C4-2B (cell line): ENCODE measurements around the gene ZBTB20.

Experiments
- CTCF ChIP-seq: fragments of 450-650 bp; conservative IDR thresholded peaks from 2 replicates; pipeline ENCODE4 v1.5.1; 2017; ENCODE audit warnings: mild to moderate bottlenecking
- ZFX ChIP-seq: fragments of 450-650 bp; IDR thresholded peaks from 2 replicates; pipeline ENCODE4 v1.6.1; 2017

GRCh38 chr3:114333923-114334240 is 813.2 kb downstream of the ZBTB20 start:
- TF ChIP-seq CTCF: no peak
- no peak for TF ChIP-seq ZFX
